Karpas-422 (cell line): ENCODE data around the gene MXRA7. TPM values are rescaled to one million over a fixed set of nuclear protein-coding genes. Genes with fewer than 3 reads are reported as not detected.

Source experiments
- DNase-seq: peaks from one replicate; pipeline ENCODE4 v3.0.0-alpha.2; 2015
- H2AFZ ChIP-seq: fragments of 200-600 bp; sonication (generic); 2 replicates; pipeline ENCODE4 v1.6.1; 2014; ENCODE audit warnings: antibody characterized with exemption, low read length, mixed read lengths
- H3K27ac ChIP-seq: fragments of 200-600 bp; sonication (generic); 2 replicates; pipeline ENCODE4 v1.5.1; 2014; ENCODE audit warnings: mild to moderate bottlenecking, low read length, moderate library complexity
- H3K27me3 ChIP-seq: fragments of 200-600 bp; sonication (generic); 2 replicates; pipeline ENCODE4 v1.6.1; 2014; ENCODE audit warnings: low read length, mixed read lengths
- H3K36me3 ChIP-seq: fragments of 200-600 bp; sonication (generic); 2 replicates; pipeline ENCODE4 v1.6.1; 2014; ENCODE audit warnings: low read length, mixed read lengths; ENCODE audit not compliant: insufficient read depth
- H3K4me1 ChIP-seq: fragments of 200-600 bp; sonication (generic); 2 replicates; pipeline ENCODE4 v1.6.1; 2014; ENCODE audit warnings: mild to moderate bottlenecking, low read length, mixed read lengths
- H3K4me2 ChIP-seq: fragments of 200-600 bp; sonication (generic); 2 replicates; pipeline ENCODE4 v1.6.1; 2014; ENCODE audit warnings: low read length, low read depth, mild to moderate bottlenecking; ENCODE audit not compliant: poor library complexity, severe bottlenecking
- H3K4me3 ChIP-seq: fragments of 200-600 bp; sonication (generic); 2 replicates; pipeline ENCODE4 v1.5.1; 2014; ENCODE audit warnings: mild to moderate bottlenecking, antibody characterized with exemption, low read length, mixed read lengths
- H3K79me2 ChIP-seq: fragments of 200-600 bp; sonication (generic); 2 replicates; pipeline ENCODE4 v1.6.1; 2014; ENCODE audit warnings: mild to moderate bottlenecking, low read length, mixed read lengths
- H3K9ac ChIP-seq: fragments of 200-600 bp; sonication (generic); 2 replicates; pipeline ENCODE4 v1.6.0; 2014; ENCODE audit warnings: low read length
- H3K9me2 ChIP-seq: fragments of 200-600 bp; sonication (generic), shearing (Covaris generic); replicated peaks from 2 replicates; pipeline ENCODE4 v1.6.0; 2014; ENCODE audit warnings: mild to moderate bottlenecking, low read length, moderate library complexity; ENCODE audit not compliant: insufficient read depth
- H3K9me3 ChIP-seq: fragments of 300-700, 200-600 bp; sonication (generic); 2 replicates; pipeline ENCODE4 v1.6.1; 2014; ENCODE audit warnings: low read length, mixed read lengths
- H4K20me1 ChIP-seq: fragments of 200-600 bp; sonication (generic); 2 replicates; pipeline ENCODE4 v1.6.1; 2014; ENCODE audit warnings: mild to moderate bottlenecking, antibody characterized with exemption, low read length, low read depth; ENCODE audit not compliant: insufficient read depth
- total RNA-seq: library from RNA; depleted of rRNA; stranded (reverse); fragments of >200 nt; shearing (Covaris generic); gene quantifications from 2 replicates; pipeline ENCODE4 v1.2.3, GENCODE V29; 2014; ENCODE audit warnings: low replicate concordance

Gene MXRA7
- total RNA-seq, 1 experiment from 2014 or later = 0.45 TPM

DNA sequence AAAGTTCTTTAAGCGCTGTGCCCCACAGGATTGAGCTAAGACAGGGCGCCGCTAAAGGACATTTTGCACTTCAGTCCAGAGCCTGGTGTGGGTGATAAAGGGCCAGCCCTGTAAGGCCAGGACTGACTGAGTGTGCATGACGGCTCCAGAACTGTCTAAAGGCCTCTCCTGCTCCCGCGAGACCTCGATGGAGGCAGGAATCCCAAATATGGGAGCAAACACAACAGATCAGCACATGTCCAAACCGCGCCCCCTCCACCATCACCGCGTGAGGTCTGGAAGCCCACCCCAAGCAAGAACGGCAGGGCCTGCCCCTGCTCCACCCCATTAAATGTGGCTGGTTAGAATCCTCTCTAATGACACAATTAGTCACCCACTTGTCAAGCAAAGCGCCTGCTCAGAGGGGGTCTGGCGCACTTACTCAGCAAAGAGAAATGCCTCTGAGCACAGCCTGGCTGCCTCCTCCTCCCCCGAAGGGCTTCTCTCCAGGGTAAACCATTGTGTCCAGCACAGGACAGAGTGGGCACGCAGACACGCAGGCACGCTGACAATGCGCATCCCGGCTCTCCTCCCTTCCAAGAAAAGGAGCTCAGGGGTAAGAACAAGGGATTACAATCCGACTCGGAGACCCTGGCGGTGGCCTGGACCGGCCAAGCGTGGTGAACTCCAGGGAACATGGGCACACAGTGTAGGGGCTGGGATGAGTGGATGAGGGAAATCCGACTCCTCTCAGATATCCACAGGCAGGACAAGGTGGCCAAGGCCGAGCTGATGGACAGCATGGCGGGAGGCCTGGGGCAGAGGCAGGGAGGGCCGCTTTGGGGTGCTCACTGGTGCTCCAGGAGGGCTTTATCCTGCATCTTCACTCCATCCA is 1.5 kb downstream of the MXRA7 start:
- H3K36me3 ChIP-seq = 0 out of 2 replicates have a peak, but pooled peaks cover under 1% of the 10 kb centered on the region
- H3K79me2 ChIP-seq = no peaks in the 10 kb centered on the region
- DNase-seq = no peak
- no peaks in the 10 kb centered on the region; the same call in 1 of the 2 replicates for H4K20me1 ChIP-seq
- H3K27ac ChIP-seq = no peak overlapping the region
- H2AFZ ChIP-seq = no peak overlapping the region
- H3K9me3 ChIP-seq = no peaks in the 10 kb centered on the region
- H3K9me2 ChIP-seq = no peaks in the 10 kb centered on the region
- no peaks in the 10 kb centered on the region for H3K27me3 ChIP-seq
- no peak overlapping the region for H3K9ac ChIP-seq
- H3K4me2 ChIP-seq = no peak overlapping the region
- H3K4me1 ChIP-seq = peaks cover 3% of the 10 kb centered on the region; the same call in 1 of the 2 replicates
- H3K4me3 ChIP-seq = no peak overlapping the region

DNA sequence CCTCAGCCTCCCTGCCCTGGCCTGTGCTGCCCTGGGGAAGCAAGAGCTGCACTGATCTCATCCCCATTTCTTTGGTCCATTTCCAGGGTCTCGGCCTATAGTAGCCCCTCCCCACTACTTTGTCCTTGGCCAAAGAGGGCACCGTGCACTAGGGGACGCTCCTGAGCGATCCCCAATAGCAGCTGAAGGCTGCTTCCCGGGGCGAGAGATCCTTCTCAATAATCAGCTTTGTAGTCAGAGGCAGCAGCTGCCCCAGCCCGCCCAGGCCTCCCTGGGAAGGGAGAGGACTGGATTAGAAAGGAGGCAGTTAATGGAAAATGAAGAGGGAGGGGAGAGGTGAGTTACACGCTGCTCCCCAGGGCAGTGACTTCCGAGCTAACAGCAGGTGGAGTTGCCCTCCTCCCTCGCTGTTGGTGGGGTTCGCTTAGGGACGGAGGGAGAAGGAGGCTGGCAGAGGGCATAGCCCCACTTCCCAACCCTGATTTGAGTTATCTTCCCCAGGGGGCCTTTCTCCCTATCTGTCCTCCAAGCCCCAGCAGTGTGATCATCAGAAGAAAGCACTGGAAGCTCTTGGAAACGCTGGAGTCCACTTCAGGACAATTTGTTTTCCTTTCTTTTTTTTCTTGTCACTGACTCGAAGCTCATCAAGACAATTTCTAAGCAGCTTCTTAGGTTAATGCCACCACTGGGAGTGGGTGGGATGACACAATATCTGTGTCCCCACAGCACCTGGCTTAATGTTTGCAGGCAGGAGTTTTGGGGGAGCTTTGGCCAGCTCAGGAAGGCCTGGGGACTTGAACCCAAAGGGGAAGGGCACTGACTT is 2.6 kb downstream of the MXRA7 start:
- no peaks in the 10 kb centered on the region for H3K9me2 ChIP-seq
- no peaks in the 10 kb centered on the region for H4K20me1 ChIP-seq
- H3K4me2 ChIP-seq = no peak overlapping the region
- H3K27ac ChIP-seq = no peak overlapping the region
- H3K9me3 ChIP-seq = no peaks in the 10 kb centered on the region
- H3K27me3 ChIP-seq = no peaks in the 10 kb centered on the region
- no peaks in the 10 kb centered on the region for H3K79me2 ChIP-seq
- no peak for DNase-seq
- H3K36me3 ChIP-seq = no peaks in the 10 kb centered on the region
- H3K9ac ChIP-seq = no peak overlapping the region
- no peak overlapping the region for H2AFZ ChIP-seq
- H3K4me1 ChIP-seq = peaks cover 3% of the 10 kb centered on the region; the same call in 1 of the 2 replicates
- no peak overlapping the region for H3K4me3 ChIP-seq

DNA sequence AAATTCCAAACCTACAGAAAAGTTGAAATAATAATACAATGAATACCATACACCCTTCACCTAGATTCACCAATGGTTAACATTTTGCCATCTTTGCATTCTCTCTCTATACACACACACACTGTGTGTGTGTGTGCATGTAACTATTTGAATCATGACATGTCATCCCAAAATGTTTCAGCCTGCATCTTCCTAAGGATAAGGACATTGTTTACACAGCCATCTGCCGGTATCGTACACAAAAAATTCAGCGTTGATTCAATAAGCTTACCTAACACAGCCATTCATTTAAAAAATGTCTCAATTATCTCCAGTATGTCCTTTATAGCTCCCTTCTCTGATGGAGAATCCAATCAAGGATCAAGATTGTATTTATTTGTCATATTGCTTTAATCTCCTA is 3.9 kb downstream of the MXRA7 start:
- Histone ChIP-seq H3K9me3 (no peaks in the 10 kb centered on the region), H3K27ac (no peak overlapping the region), H3K27me3 (no peaks in the 10 kb centered on the region), H3K4me1 (peaks cover 3% of the 10 kb centered on the region; the same call in 1 of the 2 replicates), H3K4me2 (no peak overlapping the region), H3K9me2 (no peaks in the 10 kb centered on the region), H3K36me3 (no peaks in the 10 kb centered on the region), H4K20me1 (no peaks in the 10 kb centered on the region), H3K9ac (no peak overlapping the region), H3K4me3 (no peak overlapping the region), H3K79me2 (no peaks in the 10 kb centered on the region), H2AFZ (no peak overlapping the region)
- no peak for DNase-seq

DNA sequence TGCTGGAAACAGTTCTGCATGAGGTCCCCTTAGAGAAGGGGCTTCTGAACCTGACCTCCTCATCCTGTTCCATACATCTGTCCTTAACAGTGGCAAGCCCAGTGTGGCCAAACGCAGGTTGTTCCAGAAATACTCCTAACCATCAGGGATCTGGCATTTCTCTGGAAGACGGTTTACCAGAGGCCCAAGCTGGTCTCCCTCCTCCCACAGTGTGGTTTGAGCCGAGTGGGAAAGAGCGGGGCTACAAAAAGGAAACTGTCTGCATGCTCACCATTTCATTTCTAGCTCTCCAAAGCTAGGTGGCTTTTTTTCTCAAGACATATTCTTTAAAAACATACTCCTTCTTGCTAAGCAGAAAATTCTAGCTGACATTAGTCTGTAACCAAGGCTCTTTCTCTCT is 6.0 kb downstream of the MXRA7 start:
- no peaks in the 10 kb centered on the region for H3K9me2 ChIP-seq
- H3K4me2 ChIP-seq = no peak overlapping the region
- no peak overlapping the region for H3K9ac ChIP-seq
- H3K36me3 ChIP-seq = no peaks in the 10 kb centered on the region
- DNase-seq = no peak
- no peaks in the 10 kb centered on the region for H4K20me1 ChIP-seq
- H2AFZ ChIP-seq = no peak overlapping the region
- no peaks in the 10 kb centered on the region for H3K4me1 ChIP-seq
- no peaks in the 10 kb centered on the region for H3K27me3 ChIP-seq
- H3K9me3 ChIP-seq = no peaks in the 10 kb centered on the region
- no peaks in the 10 kb centered on the region for H3K79me2 ChIP-seq
- H3K27ac ChIP-seq = no peak overlapping the region
- H3K4me3 ChIP-seq = no peak overlapping the region

DNA sequence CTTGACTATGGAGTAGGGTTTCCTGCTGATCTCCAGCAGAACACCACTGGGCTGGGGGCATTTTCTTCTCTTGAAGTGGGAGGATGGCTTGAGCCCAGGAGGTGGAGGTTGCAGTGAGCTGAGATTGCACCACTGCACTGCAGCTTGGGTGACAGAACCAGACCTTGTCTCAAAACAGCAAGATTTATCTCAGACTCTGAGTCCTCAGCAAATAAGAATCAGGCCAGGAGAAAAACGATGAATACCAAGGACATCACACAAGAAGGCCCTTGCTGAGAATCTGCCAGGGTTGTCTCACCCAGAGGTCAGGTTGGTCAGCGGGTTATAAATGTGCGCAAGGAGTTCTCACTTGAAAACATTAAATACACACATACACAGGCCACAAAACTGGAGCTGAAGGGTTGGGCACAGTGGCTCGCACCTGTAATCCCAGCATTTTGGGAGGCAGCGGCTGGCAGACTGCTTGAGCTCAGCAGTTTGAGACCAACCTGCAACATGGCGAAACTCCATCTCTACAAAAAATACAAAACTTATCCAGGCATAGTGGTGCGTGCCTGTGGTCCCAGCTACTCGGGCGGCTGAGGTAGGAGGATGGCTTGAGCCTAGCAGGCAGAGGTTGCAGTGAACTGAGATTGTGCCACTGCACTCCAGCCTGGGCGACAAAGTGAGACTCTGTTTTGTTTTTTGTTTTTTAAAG is 7.7 kb downstream of the MXRA7 start:
- H3K9ac ChIP-seq = no peak overlapping the region
- no peaks in the 10 kb centered on the region for H3K79me2 ChIP-seq
- H3K27me3 ChIP-seq = no peaks in the 10 kb centered on the region

DNA sequence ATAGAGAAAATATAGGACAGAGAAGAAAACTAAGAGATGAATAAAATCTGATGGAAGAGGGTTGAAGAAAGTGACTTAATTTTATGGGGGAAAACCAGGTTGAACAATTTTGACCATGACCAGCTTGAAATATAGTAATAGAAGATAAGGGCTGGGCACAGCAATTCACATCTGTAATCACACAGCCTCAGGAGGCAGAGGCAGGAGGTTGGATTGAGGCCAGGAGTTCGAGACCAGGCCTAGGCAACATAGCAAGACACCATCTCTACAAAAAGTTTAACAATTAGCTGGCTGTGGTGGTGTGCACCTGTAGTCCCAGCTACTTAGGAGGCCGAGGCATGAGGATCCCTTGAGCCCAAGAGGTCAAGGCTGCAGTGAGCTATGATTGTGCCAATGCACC is 8.7 kb downstream of the MXRA7 start:
- no peak overlapping the region for H3K4me3 ChIP-seq
- no peaks in the 10 kb centered on the region for H3K27me3 ChIP-seq
- peaks cover 4% of the 10 kb centered on the region; the same call in 1 of the 2 replicates for H3K4me1 ChIP-seq
- DNase-seq = no peak
- H4K20me1 ChIP-seq = no peaks in the 10 kb centered on the region
- no peak overlapping the region for H3K4me2 ChIP-seq
- no peak overlapping the region for H2AFZ ChIP-seq
- no peak overlapping the region for H3K27ac ChIP-seq
- no peak overlapping the region for H3K9ac ChIP-seq
- no peaks in the 10 kb centered on the region for H3K9me3 ChIP-seq
- no peaks in the 10 kb centered on the region for H3K9me2 ChIP-seq
- H3K36me3 ChIP-seq = no peaks in the 10 kb centered on the region
- H3K79me2 ChIP-seq = no peaks in the 10 kb centered on the region

More for the DNA sequence above, 7.7 kb downstream of the MXRA7 start:
- DNase-seq = no peak
- Histone ChIP-seq H3K4me1 (no peaks in the 10 kb centered on the region), H3K9me3 (no peaks in the 10 kb centered on the region), H3K9me2 (no peaks in the 10 kb centered on the region), H3K4me3 (no peak overlapping the region), H3K4me2 (no peak overlapping the region), H2AFZ (no peak overlapping the region), H3K27ac (no peak overlapping the region), H4K20me1 (no peaks in the 10 kb centered on the region), H3K36me3 (no peaks in the 10 kb centered on the region)

DNA sequence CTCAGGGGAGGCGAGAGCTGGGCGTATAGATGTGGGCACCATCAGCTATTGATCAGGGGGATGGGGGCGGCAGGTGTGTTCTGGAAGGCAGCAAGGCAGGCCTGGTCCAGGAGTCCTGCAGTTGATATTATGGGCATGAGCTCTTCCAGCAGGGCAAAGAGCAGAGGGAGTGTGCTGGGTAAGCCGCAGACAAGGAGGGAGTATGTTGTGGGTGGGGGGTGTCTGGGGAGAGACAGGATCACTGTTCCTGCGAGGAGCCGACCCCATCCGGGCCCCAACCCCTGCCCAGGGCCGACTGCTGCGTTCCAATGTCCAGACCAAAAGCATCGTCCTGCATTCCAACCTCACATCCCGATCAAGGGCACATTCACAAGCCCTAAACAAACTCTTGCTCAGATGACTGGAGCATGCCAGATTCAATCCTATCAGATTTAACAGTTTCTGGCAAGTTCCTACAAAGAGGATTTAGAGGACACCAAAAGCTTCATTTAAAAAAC is 9.2 kb downstream of the MXRA7 start:
- Histone ChIP-seq H2AFZ (no peak overlapping the region), H3K4me2 (no peak overlapping the region), H4K20me1 (no peaks in the 10 kb centered on the region), H3K4me1 (peaks cover 4% of the 10 kb centered on the region; the same call in 1 of the 2 replicates), H3K79me2 (no peaks in the 10 kb centered on the region), H3K4me3 (no peak overlapping the region), H3K9me3 (no peaks in the 10 kb centered on the region), H3K9me2 (no peaks in the 10 kb centered on the region), H3K27me3 (no peaks in the 10 kb centered on the region), H3K9ac (no peak overlapping the region), H3K36me3 (no peaks in the 10 kb centered on the region), H3K27ac (no peak overlapping the region)
- no peak for DNase-seq
